OCI-LY3 (cell line): ENCODE results near the gene SLIRP.

Experiments
- EZH2phosphoT487 ChIP-seq: fragments of 200-600 bp; shearing (Covaris generic); IDR thresholded peaks from 2 replicates; pipeline ENCODE4 v1.6.1; 2018; ENCODE audit warnings: antibody characterized with exemption, mixed run types, low read depth
- TF ChIP-seq, protein P1 (sequence below): fragments of 200-600, 300-600 bp; sonication (generic); IDR thresholded peaks from 2 replicates; pipeline ENCODE4 v1.5.1; 2014; ENCODE audit warnings: antibody characterized with exemption, low read length, low read depth

DNA sequence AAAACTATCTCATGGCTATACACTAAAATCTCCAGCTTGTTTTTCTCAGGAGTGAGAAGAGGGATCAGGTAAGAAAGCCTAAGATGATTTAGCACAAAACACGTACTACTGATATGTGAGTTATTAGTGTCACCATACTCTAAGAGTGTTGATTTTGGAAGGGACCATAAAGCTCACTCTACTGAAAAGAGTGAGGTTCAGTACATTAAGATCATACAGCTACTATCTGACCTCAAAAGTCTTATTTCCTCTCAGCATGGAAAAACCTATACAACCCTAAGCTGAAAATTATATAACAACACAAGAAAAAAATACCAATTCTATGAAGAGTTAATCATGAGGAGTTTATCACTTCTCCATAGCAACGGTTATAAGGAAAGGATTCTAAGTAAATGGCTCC lies 33.5 kb downstream of the SLIRP start:
- TF ChIP-seq, protein P1, sequence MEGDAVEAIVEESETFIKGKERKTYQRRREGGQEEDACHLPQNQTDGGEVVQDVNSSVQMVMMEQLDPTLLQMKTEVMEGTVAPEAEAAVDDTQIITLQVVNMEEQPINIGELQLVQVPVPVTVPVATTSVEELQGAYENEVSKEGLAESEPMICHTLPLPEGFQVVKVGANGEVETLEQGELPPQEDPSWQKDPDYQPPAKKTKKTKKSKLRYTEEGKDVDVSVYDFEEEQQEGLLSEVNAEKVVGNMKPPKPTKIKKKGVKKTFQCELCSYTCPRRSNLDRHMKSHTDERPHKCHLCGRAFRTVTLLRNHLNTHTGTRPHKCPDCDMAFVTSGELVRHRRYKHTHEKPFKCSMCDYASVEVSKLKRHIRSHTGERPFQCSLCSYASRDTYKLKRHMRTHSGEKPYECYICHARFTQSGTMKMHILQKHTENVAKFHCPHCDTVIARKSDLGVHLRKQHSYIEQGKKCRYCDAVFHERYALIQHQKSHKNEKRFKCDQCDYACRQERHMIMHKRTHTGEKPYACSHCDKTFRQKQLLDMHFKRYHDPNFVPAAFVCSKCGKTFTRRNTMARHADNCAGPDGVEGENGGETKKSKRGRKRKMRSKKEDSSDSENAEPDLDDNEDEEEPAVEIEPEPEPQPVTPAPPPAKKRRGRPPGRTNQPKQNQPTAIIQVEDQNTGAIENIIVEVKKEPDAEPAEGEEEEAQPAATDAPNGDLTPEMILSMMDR = no peak
- TF ChIP-seq EZH2phosphoT487 = no peak
